GM23338 (cell line): Measurements from ENCODE around the gene NINL. TPM values are rescaled to one million over a fixed set of nuclear protein-coding genes. Genes with fewer than 3 reads are reported as not detected.

Experiments used
- ATAC-seq: fragments of 200-7000 bp; cut with Tn5 transposase; 3 replicates; pipeline ENCODE4 v1.9.1; 2020
- DNase-seq: peaks from one replicate; pipeline ENCODE4 v3.0.0-alpha.2; 2015; ENCODE audit warnings: low spot score
- H2AFZ ChIP-seq: fragments of 200-600 bp; sonication (generic); 2 replicates; pipeline ENCODE4 v1.8.0; 2016; ENCODE audit warnings: antibody characterized with exemption, mild to moderate bottlenecking, moderate library complexity
- H3F3A ChIP-seq: fragments of 200-600 bp; sonication (generic); replicated peaks from 2 replicates; pipeline ENCODE4 v1.8.0; 2017; ENCODE audit warnings: antibody characterized with exemption, mixed run types, low read depth
- H3K27ac ChIP-seq: fragments of 200-600 bp; sonication (generic); 2 replicates; pipeline ENCODE4 v1.6.1; 2016; ENCODE audit warnings: low read depth
- H3K27me3 ChIP-seq: fragments of 200-600 bp; sonication (generic); 2 replicates; pipeline ENCODE4 v1.8.0; 2016; ENCODE audit warnings: mild to moderate bottlenecking, mixed run types, moderate library complexity; ENCODE audit not compliant: insufficient read depth
- H3K36me3 ChIP-seq: fragments of 200-600 bp; sonication (generic); 2 replicates; pipeline ENCODE4 v1.8.0; 2016; ENCODE audit warnings: mild to moderate bottlenecking; ENCODE audit not compliant: insufficient read depth
- H3K4me1 ChIP-seq: fragments of 200-600 bp; sonication (generic); 2 replicates; pipeline ENCODE4 v1.8.0; 2016; ENCODE audit warnings: mild to moderate bottlenecking, moderate library complexity; ENCODE audit not compliant: insufficient read depth
- H3K4me2 ChIP-seq: fragments of 200-600 bp; sonication (generic); 2 replicates; pipeline ENCODE4 v1.7.1; 2017; ENCODE audit warnings: mixed run types
- H3K4me3 ChIP-seq: fragments of 200-600 bp; sonication (generic); 2 replicates; pipeline ENCODE4 v1.6.1; 2016; ENCODE audit warnings: mixed run types
- H3K79me2 ChIP-seq: fragments of 200-600 bp; sonication (generic); replicated peaks from 2 replicates; pipeline ENCODE4 v1.8.0; 2017; ENCODE audit warnings: mild to moderate bottlenecking; ENCODE audit not compliant: insufficient read depth
- H3K9me2 ChIP-seq: fragments of 200-600 bp; sonication (generic); 2 replicates; pipeline ENCODE4 v1.8.0; 2017; ENCODE audit not compliant: insufficient read depth
- H4K20me1 ChIP-seq: fragments of 200-600 bp; sonication (generic); replicated peaks from 2 replicates; pipeline ENCODE4 v1.8.0; 2017; ENCODE audit warnings: mild to moderate bottlenecking; ENCODE audit not compliant: insufficient read depth
- H3K27ac Mint-ChIP-seq: 2 replicates; pipeline ENCODE4 v1.8.0; 2020; ENCODE audit warnings: inconsistent platforms, mild to moderate bottlenecking, moderate library complexity, mixed read lengths
- H3K27me3 Mint-ChIP-seq: 3 replicates; pipeline ENCODE4 v1.8.0; 2022; ENCODE audit warnings: low read depth, mild to moderate bottlenecking, moderate library complexity, mixed read lengths, inconsistent platforms; ENCODE audit not compliant: insufficient read depth, poor library complexity
- H3K36me3 Mint-ChIP-seq: 3 replicates; pipeline ENCODE4 v1.8.0; 2021; ENCODE audit warnings: low read depth, mild to moderate bottlenecking, inconsistent platforms, moderate library complexity, mixed read lengths
- H3K4me1 Mint-ChIP-seq: 3 replicates; pipeline ENCODE4 v1.8.0; 2020; ENCODE audit warnings: mild to moderate bottlenecking, inconsistent platforms, mixed read lengths
- H3K4me3 Mint-ChIP-seq: 3 replicates; pipeline ENCODE4 v1.8.0; 2021; ENCODE audit warnings: moderate library complexity, mild to moderate bottlenecking, inconsistent platforms, mixed read lengths
- H3K9me3 Mint-ChIP-seq: 3 replicates; pipeline ENCODE4 v1.8.0; 2020; ENCODE audit warnings: moderate library complexity, mild to moderate bottlenecking, inconsistent platforms, mixed read lengths
- CREB1 ChIP-seq: fragments of 250-450 bp; sonication (Bioruptor Pico); IDR thresholded peaks from 2 replicates; pipeline ENCODE4 v1.5.0; 2020; ENCODE audit warnings: low read depth, mild to moderate bottlenecking, moderate library complexity
- EZH2 ChIP-seq: fragments of 200-600 bp; sonication (generic); IDR thresholded peaks from one replicate; pipeline ENCODE4 v1.8.0; 2017; ENCODE audit warnings: antibody characterized with exemption, mild to moderate bottlenecking, low read depth; ENCODE audit not compliant: unreplicated experiment
- EZH2phosphoT487 ChIP-seq: fragments of 200-600 bp; sonication (generic); IDR thresholded peaks from one replicate; pipeline ENCODE4 v1.8.1; 2018; ENCODE audit warnings: antibody characterized with exemption; ENCODE audit not compliant: unreplicated experiment
- JUNB ChIP-seq: IDR thresholded peaks from one replicate; pipeline ENCODE4 v1.6.1; 2016; ENCODE audit warnings: antibody characterized with exemption; ENCODE audit not compliant: unreplicated experiment
- NANOG ChIP-seq: IDR thresholded peaks from 2 replicates; pipeline ENCODE4 v1.6.1; 2016; ENCODE audit warnings: antibody characterized with exemption, borderline replicate concordance
- POLR2AphosphoS5 ChIP-seq: IDR thresholded peaks from 2 replicates; pipeline ENCODE4 v1.6.1; 2016; ENCODE audit warnings: antibody characterized with exemption, low read depth
- STAT1 ChIP-seq: IDR thresholded peaks from one replicate; pipeline ENCODE4 v1.6.1; 2016; ENCODE audit warnings: antibody characterized with exemption; ENCODE audit not compliant: unreplicated experiment
- ZNF114 ChIP-seq: fragments of 250-450 bp; sonication (Bioruptor Pico); IDR thresholded peaks from 2 replicates; pipeline ENCODE4 v1.5.0; 2020; ENCODE audit warnings: mild to moderate bottlenecking, moderate library complexity
- ZNF331 ChIP-seq: fragments of 250-450 bp; sonication (Bioruptor Pico); IDR thresholded peaks from 2 replicates; pipeline ENCODE4 v1.5.0; 2020; ENCODE audit warnings: low read depth, mild to moderate bottlenecking, moderate library complexity
- polyA plus RNA-seq: library from polyadenylated mRNA; unstranded; fragments of >200 nt; fragmentation: Nextera tagmentation; extraction: Ambion mirVana; gene quantifications from 2 replicates; pipeline ENCODE4 v1.2.1, GENCODE V29; 2016
- total RNA-seq: library from RNA; depleted of rRNA; stranded (reverse); fragments of >200 nt; shearing (Covaris generic); gene quantifications from 2 replicates; pipeline ENCODE4 v1.2.3, GENCODE V29; 2014
- TF ChIP-seq, protein P1 (sequence below), 2 experiments: fragments of 200-600 bp in 1 of 2; sonication (generic) in 1 of 2; conservative IDR thresholded peaks; 2 replicates each; pipeline versions ENCODE4 v1.5.1 to v1.6.1; 2016 to 2017; ENCODE audit warnings: antibody characterized with exemption in 2 of 2, low read depth in 2 of 2, mild to moderate bottlenecking in 2 of 2, moderate library complexity in 1 of 2
- TF ChIP-seq, protein P2 (sequence below): IDR thresholded peaks from one replicate; pipeline ENCODE4 v1.6.1; 2018; ENCODE audit warnings: antibody characterized with exemption; ENCODE audit not compliant: unreplicated experiment
- TF ChIP-seq, protein P3 (sequence below): fragments of 250-450 bp; sonication (Bioruptor Pico); IDR thresholded peaks from 2 replicates; pipeline ENCODE4 v1.5.0; 2020; ENCODE audit warnings: mild to moderate bottlenecking, moderate library complexity
- TF ChIP-seq, protein P4 (sequence below): IDR thresholded peaks from 2 replicates; pipeline ENCODE4 v1.6.1; 2016; ENCODE audit warnings: antibody characterized with exemption

NINL gene
- total and polyA plus RNA-seq, 2 experiments from 2014 or later: 18.0 to 31.2 TPM

DNA sequence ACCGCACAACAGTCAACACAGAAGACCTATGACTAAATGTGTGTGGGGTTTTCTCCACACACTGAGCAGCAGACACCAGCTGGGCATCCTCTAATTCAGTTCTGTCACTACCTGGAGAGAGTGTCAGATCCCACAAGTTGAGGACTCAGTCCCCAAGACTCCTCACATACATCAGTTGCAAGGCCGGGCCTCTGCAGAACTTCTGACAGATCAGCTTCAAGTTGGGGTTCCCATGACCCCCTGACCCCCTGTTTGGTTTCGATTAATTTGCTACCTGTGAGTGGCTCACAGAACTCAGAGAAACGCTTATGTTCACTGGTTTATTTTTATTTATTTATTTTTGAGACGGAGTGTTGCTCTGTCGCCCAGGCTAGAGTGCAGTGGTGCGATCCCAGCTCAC is 3.2 kb upstream of the NINL start:
- ATAC-seq: no peak
- H3K9me2 ChIP-seq: peaks cover 6% of the 10 kb centered on the region; the same call in 1 of the 2 replicates
- TF ChIP-seq, protein P1, sequence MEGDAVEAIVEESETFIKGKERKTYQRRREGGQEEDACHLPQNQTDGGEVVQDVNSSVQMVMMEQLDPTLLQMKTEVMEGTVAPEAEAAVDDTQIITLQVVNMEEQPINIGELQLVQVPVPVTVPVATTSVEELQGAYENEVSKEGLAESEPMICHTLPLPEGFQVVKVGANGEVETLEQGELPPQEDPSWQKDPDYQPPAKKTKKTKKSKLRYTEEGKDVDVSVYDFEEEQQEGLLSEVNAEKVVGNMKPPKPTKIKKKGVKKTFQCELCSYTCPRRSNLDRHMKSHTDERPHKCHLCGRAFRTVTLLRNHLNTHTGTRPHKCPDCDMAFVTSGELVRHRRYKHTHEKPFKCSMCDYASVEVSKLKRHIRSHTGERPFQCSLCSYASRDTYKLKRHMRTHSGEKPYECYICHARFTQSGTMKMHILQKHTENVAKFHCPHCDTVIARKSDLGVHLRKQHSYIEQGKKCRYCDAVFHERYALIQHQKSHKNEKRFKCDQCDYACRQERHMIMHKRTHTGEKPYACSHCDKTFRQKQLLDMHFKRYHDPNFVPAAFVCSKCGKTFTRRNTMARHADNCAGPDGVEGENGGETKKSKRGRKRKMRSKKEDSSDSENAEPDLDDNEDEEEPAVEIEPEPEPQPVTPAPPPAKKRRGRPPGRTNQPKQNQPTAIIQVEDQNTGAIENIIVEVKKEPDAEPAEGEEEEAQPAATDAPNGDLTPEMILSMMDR (conservative IDR thresholded peaks at IDR 0.05; ENCODE audit: low read depth in 2 of 2): no peak
- no peak for TF ChIP-seq JUNB
- TF ChIP-seq ZNF331 (CRISPR knock-in tag): no peak
- TF ChIP-seq, protein P2, sequence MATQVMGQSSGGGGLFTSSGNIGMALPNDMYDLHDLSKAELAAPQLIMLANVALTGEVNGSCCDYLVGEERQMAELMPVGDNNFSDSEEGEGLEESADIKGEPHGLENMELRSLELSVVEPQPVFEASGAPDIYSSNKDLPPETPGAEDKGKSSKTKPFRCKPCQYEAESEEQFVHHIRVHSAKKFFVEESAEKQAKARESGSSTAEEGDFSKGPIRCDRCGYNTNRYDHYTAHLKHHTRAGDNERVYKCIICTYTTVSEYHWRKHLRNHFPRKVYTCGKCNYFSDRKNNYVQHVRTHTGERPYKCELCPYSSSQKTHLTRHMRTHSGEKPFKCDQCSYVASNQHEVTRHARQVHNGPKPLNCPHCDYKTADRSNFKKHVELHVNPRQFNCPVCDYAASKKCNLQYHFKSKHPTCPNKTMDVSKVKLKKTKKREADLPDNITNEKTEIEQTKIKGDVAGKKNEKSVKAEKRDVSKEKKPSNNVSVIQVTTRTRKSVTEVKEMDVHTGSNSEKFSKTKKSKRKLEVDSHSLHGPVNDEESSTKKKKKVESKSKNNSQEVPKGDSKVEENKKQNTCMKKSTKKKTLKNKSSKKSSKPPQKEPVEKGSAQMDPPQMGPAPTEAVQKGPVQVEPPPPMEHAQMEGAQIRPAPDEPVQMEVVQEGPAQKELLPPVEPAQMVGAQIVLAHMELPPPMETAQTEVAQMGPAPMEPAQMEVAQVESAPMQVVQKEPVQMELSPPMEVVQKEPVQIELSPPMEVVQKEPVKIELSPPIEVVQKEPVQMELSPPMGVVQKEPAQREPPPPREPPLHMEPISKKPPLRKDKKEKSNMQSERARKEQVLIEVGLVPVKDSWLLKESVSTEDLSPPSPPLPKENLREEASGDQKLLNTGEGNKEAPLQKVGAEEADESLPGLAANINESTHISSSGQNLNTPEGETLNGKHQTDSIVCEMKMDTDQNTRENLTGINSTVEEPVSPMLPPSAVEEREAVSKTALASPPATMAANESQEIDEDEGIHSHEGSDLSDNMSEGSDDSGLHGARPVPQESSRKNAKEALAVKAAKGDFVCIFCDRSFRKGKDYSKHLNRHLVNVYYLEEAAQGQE: no peak
- TF ChIP-seq, protein P3, sequence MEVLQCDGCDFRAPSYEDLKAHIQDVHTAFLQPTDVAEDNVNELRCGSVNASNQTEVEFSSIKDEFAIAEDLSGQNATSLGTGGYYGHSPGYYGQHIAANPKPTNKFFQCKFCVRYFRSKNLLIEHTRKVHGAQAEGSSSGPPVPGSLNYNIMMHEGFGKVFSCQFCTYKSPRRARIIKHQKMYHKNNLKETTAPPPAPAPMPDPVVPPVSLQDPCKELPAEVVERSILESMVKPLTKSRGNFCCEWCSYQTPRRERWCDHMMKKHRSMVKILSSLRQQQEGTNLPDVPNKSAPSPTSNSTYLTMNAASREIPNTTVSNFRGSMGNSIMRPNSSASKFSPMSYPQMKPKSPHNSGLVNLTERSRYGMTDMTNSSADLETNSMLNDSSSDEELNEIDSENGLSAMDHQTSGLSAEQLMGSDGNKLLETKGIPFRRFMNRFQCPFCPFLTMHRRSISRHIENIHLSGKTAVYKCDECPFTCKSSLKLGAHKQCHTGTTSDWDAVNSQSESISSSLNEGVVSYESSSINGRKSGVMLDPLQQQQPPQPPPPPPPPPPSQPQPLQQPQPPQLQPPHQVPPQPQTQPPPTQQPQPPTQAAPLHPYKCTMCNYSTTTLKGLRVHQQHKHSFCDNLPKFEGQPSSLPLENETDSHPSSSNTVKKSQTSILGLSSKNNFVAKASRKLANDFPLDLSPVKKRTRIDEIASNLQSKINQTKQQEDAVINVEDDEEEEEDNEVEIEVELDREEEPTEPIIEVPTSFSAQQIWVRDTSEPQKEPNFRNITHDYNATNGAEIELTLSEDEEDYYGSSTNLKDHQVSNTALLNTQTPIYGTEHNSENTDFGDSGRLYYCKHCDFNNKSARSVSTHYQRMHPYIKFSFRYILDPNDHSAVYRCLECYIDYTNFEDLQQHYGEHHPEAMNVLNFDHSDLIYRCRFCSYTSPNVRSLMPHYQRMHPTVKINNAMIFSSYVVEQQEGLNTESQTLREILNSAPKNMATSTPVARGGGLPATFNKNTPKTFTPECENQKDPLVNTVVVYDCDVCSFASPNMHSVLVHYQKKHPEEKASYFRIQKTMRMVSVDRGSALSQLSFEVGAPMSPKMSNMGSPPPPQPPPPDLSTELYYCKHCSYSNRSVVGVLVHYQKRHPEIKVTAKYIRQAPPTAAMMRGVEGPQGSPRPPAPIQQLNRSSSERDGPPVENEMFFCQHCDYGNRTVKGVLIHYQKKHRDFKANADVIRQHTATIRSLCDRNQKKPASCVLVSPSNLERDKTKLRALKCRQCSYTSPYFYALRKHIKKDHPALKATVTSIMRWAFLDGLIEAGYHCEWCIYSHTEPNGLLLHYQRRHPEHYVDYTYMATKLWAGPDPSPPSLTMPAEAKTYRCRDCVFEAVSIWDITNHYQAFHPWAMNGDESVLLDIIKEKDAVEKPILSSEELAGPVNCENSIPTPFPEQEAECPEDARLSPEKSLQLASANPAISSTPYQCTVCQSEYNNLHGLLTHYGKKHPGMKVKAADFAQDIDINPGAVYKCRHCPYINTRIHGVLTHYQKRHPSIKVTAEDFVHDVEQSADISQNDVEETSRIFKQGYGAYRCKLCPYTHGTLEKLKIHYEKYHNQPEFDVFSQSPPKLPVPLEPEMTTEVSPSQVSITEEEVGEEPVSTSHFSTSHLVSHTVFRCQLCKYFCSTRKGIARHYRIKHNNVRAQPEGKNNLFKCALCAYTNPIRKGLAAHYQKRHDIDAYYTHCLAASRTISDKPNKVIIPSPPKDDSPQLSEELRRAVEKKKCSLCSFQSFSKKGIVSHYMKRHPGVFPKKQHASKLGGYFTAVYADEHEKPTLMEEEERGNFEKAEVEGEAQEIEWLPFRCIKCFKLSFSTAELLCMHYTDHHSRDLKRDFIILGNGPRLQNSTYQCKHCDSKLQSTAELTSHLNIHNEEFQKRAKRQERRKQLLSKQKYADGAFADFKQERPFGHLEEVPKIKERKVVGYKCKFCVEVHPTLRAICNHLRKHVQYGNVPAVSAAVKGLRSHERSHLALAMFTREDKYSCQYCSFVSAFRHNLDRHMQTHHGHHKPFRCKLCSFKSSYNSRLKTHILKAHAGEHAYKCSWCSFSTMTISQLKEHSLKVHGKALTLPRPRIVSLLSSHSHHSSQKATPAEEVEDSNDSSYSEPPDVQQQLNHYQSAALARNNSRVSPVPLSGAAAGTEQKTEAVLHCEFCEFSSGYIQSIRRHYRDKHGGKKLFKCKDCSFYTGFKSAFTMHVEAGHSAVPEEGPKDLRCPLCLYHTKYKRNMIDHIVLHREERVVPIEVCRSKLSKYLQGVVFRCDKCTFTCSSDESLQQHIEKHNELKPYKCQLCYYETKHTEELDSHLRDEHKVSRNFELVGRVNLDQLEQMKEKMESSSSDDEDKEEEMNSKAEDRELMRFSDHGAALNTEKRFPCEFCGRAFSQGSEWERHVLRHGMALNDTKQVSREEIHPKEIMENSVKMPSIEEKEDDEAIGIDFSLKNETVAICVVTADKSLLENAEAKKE (CRISPR knock-in tag): no peak
- TF ChIP-seq CREB1: no peak
- TF ChIP-seq, protein P4, sequence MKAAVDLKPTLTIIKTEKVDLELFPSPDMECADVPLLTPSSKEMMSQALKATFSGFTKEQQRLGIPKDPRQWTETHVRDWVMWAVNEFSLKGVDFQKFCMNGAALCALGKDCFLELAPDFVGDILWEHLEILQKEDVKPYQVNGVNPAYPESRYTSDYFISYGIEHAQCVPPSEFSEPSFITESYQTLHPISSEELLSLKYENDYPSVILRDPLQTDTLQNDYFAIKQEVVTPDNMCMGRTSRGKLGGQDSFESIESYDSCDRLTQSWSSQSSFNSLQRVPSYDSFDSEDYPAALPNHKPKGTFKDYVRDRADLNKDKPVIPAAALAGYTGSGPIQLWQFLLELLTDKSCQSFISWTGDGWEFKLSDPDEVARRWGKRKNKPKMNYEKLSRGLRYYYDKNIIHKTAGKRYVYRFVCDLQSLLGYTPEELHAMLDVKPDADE: no peak
- TF ChIP-seq EZH2phosphoT487: no peak
- no peak for TF ChIP-seq STAT1
- TF ChIP-seq POLR2AphosphoS5: no peak
- no peak for TF ChIP-seq NANOG
- no peak for TF ChIP-seq ZNF114 (CRISPR knock-in tag)
- TF ChIP-seq EZH2: no peak
- Mint-ChIP-seq H3K4me3 (no peak overlapping the region), H3K27me3 (peaks cover 5% of the 10 kb centered on the region), H3K9me3 (no peaks in the 10 kb centered on the region), H3K27ac (no peak overlapping the region), H3K4me1 (peaks cover 7% of the 10 kb centered on the region; the same call in 2 of the 3 replicates), H3K36me3 (peaks cover 11% of the 10 kb centered on the region)
- H3F3A ChIP-seq: 0 out of 2 replicates have a peak, but pooled peaks cover 9% of the 10 kb centered on the region
- no peaks in the 10 kb centered on the region for H4K20me1 ChIP-seq
- H3K79me2 ChIP-seq: peaks cover 13% of the 10 kb centered on the region
- no peak overlapping the region for H3K4me3 ChIP-seq
- H3K27me3 ChIP-seq: no peaks in the 10 kb centered on the region
- no peak overlapping the region for H3K27ac ChIP-seq
- H3K4me1 ChIP-seq: 0 out of 2 replicates have a peak, but pooled peaks cover 3% of the 10 kb centered on the region
- no peak overlapping the region for H3K4me2 ChIP-seq
- no peak for DNase-seq
- 0 out of 2 replicates have a peak, but pooled peaks cover 3% of the 10 kb centered on the region for H3K36me3 ChIP-seq
- H2AFZ ChIP-seq: no peak overlapping the region
